Stimulated activated CD4-positive, alpha-beta T cell treated with anti-CD3 and anti-CD28 coated beads, Interleukin-1b, Interleukin-23, amount 100 ng/mL, for 1 hour (primary cell): ENCODE measurements around the gene POLD4.

Source experiments
- DNase-seq, 2 donors: peaks; one replicate each; pipeline ENCODE4 v3.0.0-alpha.2; 2020; ENCODE audit warnings: low read depth in 2 of 2

POLD4 gene

DNA sequence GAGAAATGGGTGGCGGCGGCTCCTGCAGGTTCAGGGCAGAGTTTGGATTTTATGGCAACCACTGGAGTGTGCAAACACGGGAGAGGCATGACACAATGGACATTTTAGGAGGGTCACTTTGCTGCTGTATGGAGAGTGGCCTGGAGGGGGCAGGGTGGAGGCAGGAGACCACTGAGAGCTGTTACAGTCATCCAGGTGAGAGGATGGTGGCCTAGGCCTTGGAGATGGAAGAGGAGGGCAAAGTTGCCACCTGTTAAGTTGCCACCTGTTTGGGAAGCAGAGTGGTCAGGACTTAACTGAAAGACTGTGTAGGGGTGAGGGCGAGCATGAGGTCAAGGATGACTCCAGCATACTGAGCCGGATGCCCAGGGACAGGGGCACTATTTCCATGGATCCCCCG, 36.1 kb upstream of the POLD4 start:
- no peak for DNase-seq

- no peak for DNase-seq
These were observed 34.2 kb upstream of the POLD4 start for GRCh38 chr11:67387518-67387917.

DNA sequence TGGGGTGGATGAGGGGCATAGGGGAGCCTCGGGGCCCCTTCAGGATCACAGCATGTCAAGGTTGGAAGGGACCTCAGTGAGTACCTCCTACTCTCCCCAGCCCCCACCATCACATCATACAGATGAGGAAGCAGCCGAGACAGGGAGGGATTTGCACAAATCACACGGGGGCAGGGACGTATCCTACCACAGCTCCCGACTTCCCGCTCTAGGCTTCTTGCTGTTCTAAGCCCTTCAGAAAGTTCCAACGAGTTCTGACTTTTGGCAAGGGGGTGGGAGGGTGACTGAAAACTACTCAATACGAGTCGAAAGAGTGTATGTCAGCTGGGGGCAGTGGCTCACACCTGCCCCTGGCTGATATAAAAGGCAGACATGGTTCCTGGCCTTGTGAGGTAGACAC, 33.7 kb upstream of the POLD4 start:
- DNase-seq, result no peak

DNA sequence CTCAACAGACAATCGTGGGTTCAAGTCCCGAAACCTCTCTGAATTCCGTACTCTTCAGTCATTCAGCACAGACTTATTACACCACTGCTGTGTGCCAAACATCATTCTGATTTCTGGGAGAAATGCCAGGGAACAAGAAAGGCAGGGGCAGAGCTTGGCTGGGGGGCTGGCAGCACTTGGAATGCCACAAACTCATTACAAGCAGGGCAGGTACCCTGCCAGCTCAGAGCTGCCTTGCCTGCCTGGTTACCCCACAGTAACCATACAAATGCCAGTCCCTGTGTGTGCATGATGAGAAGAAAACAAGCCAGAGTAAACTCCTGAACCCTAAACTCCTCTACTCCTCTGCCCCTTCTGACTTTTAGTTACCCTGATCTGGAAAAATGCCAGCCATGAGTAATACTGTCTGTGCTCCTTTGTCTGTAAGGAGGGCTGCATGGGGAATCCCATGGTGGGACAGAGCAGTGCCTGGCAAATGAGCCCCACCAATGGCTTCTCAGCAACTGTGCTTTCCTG, 31.6 kb upstream of the POLD4 start:
- no peak for DNase-seq

- DNase-seq, result peak; percentile 66 to 71
These were observed 29.2 kb upstream of the POLD4 start for GRCh38 chr11:67382276-67383136.

DNA sequence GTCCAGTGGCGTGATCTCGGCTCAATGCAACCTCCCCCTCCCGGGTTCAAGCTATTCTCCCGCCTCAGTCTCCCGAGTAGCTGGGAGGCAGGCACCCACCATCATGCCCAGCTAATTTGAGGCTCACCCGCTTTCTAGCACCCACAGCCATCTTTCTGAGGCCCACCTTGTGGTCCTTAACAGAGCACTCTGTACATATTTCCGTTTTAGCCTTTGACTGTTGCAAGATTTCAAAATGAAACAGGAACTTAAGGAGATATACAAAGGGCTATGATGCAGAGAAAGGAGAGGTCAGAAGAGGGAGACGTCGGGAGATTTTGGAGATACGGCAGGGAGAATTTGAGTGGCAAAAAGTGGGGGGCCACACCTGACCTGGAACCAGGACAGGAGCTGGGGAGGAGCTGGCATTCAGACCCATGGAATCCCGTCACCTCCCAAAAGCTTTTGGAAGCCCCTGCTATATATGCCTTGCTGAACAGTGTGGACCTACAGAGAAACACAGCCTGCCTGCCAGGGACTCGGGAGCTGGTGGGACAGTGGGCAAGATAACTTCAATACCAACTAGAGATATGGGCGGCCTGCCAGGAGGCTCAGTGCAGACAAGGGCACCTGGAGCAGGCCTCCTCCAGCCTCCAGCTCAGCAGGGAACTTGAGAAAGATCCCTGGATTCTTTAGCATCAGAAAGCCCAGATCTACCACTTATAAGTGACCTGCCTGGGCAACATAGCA, 28.1 kb upstream of the POLD4 start:
- no peak for DNase-seq

DNA sequence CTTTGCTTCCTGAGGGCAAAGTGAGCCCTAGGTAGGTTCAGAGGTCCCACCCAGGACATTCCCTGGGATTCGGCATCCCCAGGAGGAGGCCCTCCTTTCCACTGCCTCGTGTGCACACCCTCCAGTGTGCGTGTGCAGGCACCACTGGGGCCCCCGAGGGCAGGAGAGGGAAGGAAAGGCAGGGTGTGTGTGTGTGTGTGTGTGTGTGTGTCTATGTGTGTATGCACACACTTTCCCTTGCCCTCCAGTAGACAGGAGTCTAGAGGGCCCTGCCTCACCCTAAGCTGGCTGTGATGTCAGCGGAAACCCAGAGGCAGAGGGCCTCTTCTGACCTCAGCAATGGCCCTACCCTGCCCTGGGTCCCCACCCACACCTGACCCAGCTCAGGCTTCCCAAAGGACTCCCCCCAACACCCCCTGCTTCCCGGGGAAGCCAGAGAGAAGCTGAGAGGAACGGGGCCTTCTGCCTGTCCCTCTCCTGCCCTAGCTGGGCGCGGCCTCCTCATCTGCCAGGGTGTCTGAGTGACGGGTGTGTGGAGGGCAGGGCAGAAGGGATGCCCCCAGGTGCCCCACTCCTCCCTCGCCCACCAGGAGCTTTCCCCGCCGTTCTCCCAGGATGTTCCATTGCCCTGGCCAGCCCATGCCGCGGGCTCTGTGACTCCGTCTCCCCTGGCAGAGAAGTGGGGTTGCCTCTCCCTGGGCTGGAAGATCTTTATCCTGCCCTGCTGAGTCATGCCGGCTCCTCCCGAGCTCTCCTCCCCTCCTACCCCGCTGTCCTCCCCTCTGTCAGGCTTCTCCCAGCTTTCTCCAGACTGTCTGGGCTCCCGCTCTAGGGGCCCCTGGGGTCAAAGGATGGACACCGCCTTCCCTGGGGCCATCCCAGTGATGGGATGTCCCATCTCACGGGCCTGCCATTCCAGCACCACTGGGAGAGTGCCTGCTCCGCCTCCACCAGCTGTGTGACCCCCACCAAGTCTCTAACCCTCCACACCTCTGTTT, 26.0 kb upstream of the POLD4 start:
- no peak for DNase-seq

GRCh38 chr11:67378544-67378943, 25.2 kb upstream of the POLD4 start:
- no peak for DNase-seq

- DNase-seq, result no peak
These were observed 23.8 kb upstream of the POLD4 start for GRCh38 chr11:67376873-67377808.

GRCh38 chr11:67376063-67376820, 22.9 kb upstream of the POLD4 start:
- DNase-seq, result no peak

DNA sequence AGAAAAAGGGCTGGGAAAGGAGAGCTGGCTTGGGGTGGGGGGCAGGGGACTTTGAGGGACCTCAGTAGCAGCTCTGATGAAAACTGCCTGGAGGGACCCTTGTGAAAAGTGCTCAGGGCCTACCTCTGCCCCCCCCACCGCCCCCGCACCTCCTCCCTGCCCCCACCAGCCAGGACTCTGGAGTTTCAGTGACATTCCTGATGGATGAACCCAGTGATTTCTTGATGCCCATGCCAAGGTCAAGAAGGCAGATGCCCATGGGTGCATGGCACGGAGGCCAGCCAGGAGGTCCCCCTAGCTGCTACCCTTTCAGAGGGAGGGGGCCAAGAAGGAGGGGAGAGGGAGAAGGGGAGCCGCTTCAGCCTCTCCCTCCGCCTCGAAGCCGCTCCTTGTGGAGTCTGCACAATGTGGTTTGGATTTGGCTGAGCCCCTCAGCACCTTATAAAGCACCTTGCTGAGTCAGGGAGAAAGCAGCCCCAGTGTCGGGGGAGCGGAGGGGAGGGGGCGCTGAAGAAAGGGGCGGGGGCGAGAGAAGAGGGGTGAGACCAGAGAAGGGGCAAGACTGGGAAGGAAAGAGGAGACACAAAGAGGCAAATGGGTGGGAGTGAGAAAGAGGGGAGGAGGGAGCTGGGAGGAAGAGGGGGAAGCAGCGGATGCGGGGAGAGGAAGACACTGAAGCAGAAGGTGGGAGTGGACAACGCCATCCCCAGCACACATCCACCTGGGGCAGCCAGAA, 22.1 kb upstream of the POLD4 start:
- DNase-seq, result no peak

GRCh38 chr11:67374571-67375281, 21.4 kb upstream of the POLD4 start:
- DNase-seq, result no peak

- peak in 1 of 2 donors; percentile 63 for DNase-seq
These were observed 20.6 kb upstream of the POLD4 start for GRCh38 chr11:67373648-67374570.

GRCh38 chr11:67372993-67373647, 19.8 kb upstream of the POLD4 start, which contains the start of gene CLCF1:
Gene CLCF1 (minus strand): TSS chr11:67373598. CDS start chr11:67373539, 59 bp downstream.
- no peak for DNase-seq

DNA sequence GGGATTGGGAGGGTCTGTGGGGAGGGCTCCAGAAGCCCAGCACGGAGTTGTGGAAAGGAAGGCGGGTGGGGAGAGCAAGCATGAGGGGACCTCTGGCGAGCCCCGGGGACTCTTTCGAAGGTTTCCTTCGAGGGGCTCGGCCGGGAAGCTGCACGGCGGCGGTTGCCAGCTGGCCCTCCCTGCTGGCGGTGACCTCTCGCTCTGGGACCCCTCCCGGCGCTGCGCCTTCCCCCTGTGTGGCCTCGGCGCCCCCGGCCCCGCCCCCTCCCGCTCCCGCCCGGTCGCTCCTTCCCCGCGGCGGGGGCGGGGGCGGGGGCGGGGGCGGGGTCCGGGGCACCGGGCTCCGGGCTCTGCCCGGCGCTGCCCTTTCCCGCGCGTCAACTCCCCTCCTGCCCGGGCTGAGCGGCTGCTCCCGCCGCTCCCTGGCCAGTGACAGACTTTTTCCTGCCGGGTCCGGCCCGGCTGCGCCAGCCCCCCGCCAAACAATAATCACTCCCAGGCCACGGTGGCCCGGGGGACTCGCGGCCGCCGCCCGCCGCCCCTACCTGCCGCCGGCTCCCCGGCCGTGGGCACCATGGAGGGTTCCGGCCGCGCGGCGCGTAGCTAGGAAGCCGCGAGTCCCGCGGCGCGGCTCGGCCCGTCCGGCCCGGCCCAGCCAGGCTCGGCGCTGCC, 19.1 kb upstream of the POLD4 start:
- DNase-seq, result no peak

DNA sequence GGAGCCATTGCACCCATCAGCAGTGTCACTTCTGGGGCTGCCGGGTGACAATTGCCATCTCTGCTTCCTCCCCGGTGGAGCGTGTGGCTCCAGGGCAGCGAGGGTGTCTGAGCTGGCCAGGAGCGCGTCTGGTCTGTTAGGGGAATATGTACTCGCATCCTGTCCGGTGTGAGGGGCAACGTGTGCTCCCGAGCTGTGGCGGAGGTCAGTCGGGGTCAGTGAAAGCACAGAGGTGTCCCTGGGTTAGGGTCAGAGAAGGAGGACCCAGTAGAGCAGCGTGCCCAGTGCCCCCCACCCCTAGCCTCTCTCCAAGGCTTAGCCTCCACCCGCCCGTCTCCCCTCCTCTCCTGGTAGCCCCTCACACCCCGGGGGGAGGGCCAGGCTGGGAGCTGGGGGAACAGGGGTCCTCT, 18.6 kb upstream of the POLD4 start:
- no peak for DNase-seq
